Prostate gland (tissue), 2 donors: ENCODE results near the gene MAD1L1.

Experiments
- CTCF ChIP-seq, 4 experiments: fragments of 200-600 bp in 2 of 4; fragments of 450-650 bp in 2 of 4; sonication (generic) in 2 of 4; IDR thresholded peaks; 1 replicate in 3 of 4; 2 replicates in 1 of 4; pipeline ENCODE4 v1.5.1; 2016 to 2019; ENCODE audit warnings: antibody characterized with exemption in 4 of 4, mild to moderate bottlenecking in 2 of 4, moderate library complexity in 2 of 4
- POLR2AphosphoS5 ChIP-seq: sonication (generic); formaldehyde crosslinking; IDR thresholded peaks from one replicate; pipeline ENCODE4 v1.6.1; 2017; ENCODE audit warnings: antibody characterized with exemption

GRCh38 chr7:1997537-1998076 is 235.1 kb downstream of the MAD1L1 start:
- no peak for TF ChIP-seq CTCF (IDR thresholded peaks at IDR 0.05)
- TF ChIP-seq POLR2AphosphoS5: no peak
